GM19395 (cell line): ENCODE results near the gene RBBP8NL.

Experiments used
- ATAC-seq: cut with Tn5 transposase; IDR thresholded peaks from one replicate; pipeline ENCODE4 v1.9.1; 2021; ENCODE audit warnings: mild to moderate bottlenecking, moderate library complexity; ENCODE audit not compliant: unreplicated experiment

RBBP8NL gene, protein sequence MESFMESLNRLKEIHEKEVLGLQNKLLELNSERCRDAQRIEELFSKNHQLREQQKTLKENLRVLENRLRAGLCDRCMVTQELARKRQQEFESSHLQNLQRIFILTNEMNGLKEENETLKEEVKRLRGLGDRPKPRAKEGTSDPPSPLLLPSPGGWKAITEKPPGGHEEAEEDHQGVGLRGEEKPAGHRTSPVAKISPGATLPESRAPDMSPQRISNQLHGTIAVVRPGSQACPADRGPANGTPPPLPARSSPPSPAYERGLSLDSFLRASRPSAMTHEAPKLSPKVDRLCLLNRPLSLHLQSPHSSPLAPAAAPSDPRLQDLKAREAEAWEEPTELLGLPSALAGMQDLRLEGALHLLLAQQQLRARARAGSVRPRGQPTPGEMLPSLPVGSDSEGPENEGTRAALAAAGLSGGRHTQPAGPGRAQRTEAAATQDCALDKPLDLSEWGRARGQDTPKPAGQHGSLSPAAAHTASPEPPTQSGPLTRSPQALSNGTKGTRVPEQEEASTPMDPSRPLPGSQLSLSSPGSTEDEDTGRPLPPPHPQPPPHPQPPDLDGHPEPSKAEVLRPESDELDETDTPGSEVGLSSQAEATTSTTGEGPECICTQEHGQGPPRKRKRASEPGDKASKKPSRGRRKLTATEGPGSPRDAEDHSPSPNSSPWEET

GRCh38 chr20:62427172-62428001 is at the start of gene RBBP8NL:
Gene RBBP8NL, minus strand, starts transcription at chr20:62427539. Its CDS starts 7,892 bp downstream, at chr20:62419647.
- ATAC-seq, result no peak

GRCh38 chr20:62476056-62476838 is 48.9 kb upstream of the RBBP8NL start:
- ATAC-seq, result no peak

DNA sequence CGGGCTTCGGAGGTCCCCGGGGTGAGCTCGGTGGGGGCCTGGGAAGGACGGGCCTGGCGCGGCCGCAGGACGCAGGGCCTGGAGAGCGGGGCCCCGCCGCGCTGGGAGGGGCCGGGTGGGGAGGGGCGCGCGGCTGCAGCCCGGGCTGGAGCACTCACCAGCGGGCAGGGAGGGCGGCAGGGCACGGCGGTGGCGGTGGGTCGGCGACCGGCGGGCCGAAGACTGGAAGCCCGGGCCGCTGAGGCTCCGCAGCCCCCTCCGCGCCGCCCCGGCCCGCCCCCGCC is 48.4 kb upstream of the RBBP8NL start, which contains the start of gene GATA5:
Gene GATA5 (minus strand): TSS at position 224 of the 284 bp plus-strand sequence. CDS start 474 bp downstream, outside the sequence.
- ATAC-seq, result no peak

DNA sequence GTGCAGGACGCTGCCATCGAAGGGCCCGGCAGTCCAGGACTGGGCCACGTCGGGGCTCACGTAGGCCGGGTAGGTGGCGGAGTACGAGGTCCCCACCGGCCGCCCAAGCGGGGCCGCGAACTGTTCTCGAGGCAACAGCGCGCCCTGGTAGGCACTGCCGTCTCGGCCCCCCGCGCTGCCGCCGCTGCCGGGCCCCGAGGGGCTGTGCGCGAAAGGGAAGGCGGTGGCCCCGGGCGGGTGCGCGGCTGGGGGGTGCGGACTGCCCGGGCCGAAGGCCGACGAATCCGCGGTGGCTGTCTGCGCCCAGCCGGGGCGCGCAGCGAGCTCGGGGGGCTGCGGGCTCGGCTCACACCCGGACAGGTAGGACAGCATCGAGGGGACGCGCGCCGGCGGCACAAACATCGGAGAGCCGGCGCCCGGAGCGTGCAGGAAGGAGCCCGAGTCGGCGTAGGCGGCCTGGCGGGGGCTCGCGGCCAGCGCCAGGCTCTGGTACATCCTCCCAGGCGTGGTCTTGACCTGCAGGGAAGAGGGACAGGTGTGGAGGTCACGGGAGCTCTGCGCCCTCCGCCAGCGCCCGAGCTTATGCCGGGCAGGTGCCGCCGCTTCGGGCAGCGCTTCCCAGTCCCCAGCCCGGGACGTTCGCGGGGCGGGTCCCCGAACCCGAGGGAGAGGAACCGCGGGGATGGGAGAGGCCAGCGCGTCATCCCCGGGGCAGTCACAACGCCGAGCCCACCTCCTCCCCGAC is 47.9 kb upstream of the RBBP8NL start:
- ATAC-seq, result no peak

GRCh38 chr20:62474604-62475026 is 47.3 kb upstream of the RBBP8NL start:
- no peak for ATAC-seq

GRCh38 chr20:62473717-62474603 is 46.6 kb upstream of the RBBP8NL start:
- no peak for ATAC-seq

DNA sequence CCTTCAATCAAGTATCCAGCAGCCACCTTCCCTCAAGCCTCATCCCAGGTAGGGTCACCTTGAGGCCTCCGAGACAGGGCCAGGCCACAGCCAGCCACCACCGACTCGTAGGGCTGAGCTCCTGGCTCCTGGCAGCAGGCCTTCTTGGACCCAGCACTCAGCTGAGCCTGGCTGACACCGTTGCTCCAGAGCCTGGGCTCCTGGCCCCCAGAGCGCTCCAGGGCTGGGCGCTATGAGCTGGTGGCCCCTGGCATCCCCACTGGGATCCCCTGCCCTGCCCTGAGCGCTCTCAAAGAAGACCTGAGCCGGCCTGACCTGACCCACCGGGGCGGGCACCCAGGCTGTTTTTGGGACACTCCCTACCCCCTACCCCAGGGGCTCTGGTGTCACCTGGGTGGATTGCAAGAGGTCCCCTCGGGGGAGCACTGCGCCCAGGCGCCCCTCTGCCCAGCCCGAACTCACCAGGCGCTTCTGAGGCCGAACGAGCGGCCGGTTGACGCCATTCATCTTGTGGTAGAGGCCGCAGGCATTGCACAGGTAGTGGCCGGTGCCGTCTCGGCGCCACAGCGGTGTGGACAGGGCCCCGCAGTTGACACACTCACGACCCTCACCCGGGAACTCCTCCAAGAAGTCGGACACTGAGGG is 45.7 kb upstream of the RBBP8NL start:
- no peak for ATAC-seq

DNA sequence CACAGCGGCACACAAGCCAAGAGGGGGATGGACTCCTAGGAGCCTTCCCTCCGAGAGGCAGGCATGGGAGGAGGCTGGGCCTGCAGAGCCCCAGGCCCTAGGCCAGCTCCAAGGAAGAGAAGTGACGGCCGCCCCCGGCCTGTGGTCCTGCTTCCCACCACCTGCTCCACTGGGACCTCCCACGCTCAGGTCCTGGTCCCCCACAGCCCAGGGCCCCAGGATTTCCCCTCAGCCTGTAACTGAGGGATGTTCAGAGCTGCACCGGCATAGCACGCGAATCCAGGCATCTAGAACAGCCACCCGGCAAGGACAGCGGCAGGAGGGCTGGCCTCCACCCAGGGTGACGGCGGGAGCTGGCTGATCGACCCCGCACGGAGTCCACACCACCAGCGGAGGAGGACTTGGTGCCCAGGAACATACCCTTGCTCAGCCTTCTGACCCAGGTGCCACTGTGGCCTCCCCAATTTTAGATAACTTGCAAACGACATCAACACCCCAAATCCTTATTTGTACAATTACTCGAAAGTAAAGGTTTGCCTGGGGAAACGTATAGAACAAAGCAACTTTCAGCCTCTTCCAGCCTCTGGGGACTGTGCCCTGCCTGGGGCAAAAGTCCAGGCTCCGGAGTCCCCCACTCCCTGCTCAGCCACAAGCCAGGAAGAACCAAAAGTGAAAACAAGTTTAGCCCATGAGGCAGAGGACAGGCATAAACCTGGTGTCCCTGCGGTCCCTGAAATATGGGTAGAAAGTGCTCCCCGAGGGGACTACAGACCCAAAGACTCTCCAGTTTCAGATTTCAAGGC is 45.0 kb upstream of the RBBP8NL start:
- no peak for ATAC-seq

GRCh38 chr20:62470459-62470858 is 43.1 kb upstream of the RBBP8NL start:
- ATAC-seq, result no peak

- ATAC-seq, result no peak
Observed at GRCh38 chr20:62470001-62470400, 42.7 kb upstream of the RBBP8NL start.

DNA sequence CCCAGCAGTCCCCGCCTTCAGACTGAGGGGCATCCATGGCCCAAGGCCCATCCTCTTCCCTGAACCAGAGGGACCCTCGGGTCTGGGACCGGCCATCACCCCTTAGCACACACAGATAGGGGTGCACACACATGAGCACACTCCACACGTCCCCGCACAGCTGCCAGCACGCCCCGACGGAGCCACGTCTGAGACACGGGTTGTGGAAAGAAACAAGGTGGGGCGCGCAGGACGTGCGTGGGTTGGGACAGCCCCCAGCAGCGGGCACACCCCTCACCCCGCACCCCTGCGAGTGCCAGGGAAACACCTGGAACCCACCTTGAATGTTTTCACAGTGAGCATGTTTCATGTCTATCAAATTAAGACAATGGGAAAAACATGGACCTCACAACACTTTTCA is 42.0 kb upstream of the RBBP8NL start:
- no peak for ATAC-seq

- no peak for ATAC-seq
Observed at GRCh38 chr20:62466806-62467537, 39.6 kb upstream of the RBBP8NL start.

- no peak for ATAC-seq
Observed at GRCh38 chr20:62466072-62466760, 38.9 kb upstream of the RBBP8NL start.

GRCh38 chr20:62464990-62465389 is 37.7 kb upstream of the RBBP8NL start:
- no peak for ATAC-seq

DNA sequence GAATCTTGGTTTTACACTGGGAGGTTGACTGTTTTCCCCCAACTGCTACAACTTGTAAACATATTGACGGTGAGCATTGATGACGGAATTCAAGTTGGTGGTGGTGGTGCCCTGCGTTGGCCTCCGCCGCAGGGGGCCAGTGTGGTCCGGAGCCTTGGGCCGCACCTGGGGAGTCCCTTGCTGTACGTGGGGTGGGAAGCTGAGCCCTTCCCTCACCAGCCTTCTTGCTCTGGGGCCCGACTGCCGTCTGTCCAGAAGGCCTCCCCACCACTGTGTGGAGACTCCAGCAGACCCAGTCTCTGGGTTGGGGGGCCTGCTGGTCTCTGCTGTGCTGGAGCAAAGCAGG is 37.1 kb upstream of the RBBP8NL start:
- no peak for ATAC-seq

- no peak for ATAC-seq
Observed at GRCh38 chr20:62463651-62464424, 36.5 kb upstream of the RBBP8NL start.
